Fibroblast of upper back skin (primary cell): Measurements from ENCODE around the gene DIP2A.

Experiments used
- DNase-seq: peaks from one replicate; pipeline ENCODE4 v3.0.0-alpha.2; 2013

The DIP2A gene

GRCh38 chr21:46458315-46459023 lies at the start of gene DIP2A:
TSS of gene DIP2A (plus strand) at chr21:46458891. CDS start at chr21:46459132, 241 bp downstream.
- DNase-seq, result peak; percentile 97

- no peak for DNase-seq
Measured at GRCh38 chr21:46409641-46410406, 48.9 kb upstream of the DIP2A start.

- DNase-seq, result no peak
Measured at GRCh38 chr21:46410516-46410915, 48.2 kb upstream of the DIP2A start.

- no peak for DNase-seq
Measured at GRCh38 chr21:46411236-46411635, 47.5 kb upstream of the DIP2A start.

GRCh38 chr21:46411691-46412090 lies 47.0 kb upstream of the DIP2A start:
- DNase-seq, result no peak

- DNase-seq, result no peak
Measured at GRCh38 chr21:46412521-46413364, 45.9 kb upstream of the DIP2A start.

- DNase-seq, result no peak
Measured at GRCh38 chr21:46413365-46413696, 45.4 kb upstream of the DIP2A start.

GRCh38 chr21:46414965-46415275 lies 43.8 kb upstream of the DIP2A start:
- DNase-seq, result no peak

GRCh38 chr21:46416551-46416950 lies 42.1 kb upstream of the DIP2A start:
- DNase-seq, result no peak

GRCh38 chr21:46418265-46418946 lies 40.3 kb upstream of the DIP2A start:
- DNase-seq, result no peak

- no peak for DNase-seq
Measured at GRCh38 chr21:46420241-46421190, 38.2 kb upstream of the DIP2A start.

GRCh38 chr21:46421191-46421750 lies 37.4 kb upstream of the DIP2A start:
- DNase-seq, result no peak

- no peak for DNase-seq
Measured at GRCh38 chr21:46421756-46422555, 36.7 kb upstream of the DIP2A start.

GRCh38 chr21:46422636-46423241 lies 36.0 kb upstream of the DIP2A start:
- DNase-seq, result no peak

GRCh38 chr21:46423546-46424038 lies 35.1 kb upstream of the DIP2A start:
- DNase-seq, result no peak

GRCh38 chr21:46424039-46424591 lies 34.6 kb upstream of the DIP2A start:
- DNase-seq, result no peak

GRCh38 chr21:46424621-46425020 lies 34.1 kb upstream of the DIP2A start:
- DNase-seq, result no peak

GRCh38 chr21:46425041-46425440 lies 33.6 kb upstream of the DIP2A start:
- DNase-seq, result no peak

- DNase-seq, result no peak
Measured at GRCh38 chr21:46425571-46425970, 33.1 kb upstream of the DIP2A start.
